ENCODE data around the gene KDM5C. TPM values are rescaled to one million over a fixed set of nuclear protein-coding genes. Genes with fewer than 3 reads are reported as not detected.

KDM5C gene
- total RNA-seq, 1 experiment from 2014 or later: 178 TPM

- H3K36me3 ChIP-seq (ENCODE audit: insufficient read depth, low read length, poor library complexity, severe bottlenecking): no peaks in the 10 kb centered on the region
- H3K9me3 ChIP-seq (ENCODE audit: low read depth, low read length, poor library complexity, severe bottlenecking): no peaks in the 10 kb centered on the region
- no peak for TF ChIP-seq EZH2 (IDR thresholded peaks at IDR 0.05; ENCODE audit: borderline replicate concordance, low read depth, low read length, poor library complexity, severe bottlenecking)
- TF ChIP-seq, protein P1, sequence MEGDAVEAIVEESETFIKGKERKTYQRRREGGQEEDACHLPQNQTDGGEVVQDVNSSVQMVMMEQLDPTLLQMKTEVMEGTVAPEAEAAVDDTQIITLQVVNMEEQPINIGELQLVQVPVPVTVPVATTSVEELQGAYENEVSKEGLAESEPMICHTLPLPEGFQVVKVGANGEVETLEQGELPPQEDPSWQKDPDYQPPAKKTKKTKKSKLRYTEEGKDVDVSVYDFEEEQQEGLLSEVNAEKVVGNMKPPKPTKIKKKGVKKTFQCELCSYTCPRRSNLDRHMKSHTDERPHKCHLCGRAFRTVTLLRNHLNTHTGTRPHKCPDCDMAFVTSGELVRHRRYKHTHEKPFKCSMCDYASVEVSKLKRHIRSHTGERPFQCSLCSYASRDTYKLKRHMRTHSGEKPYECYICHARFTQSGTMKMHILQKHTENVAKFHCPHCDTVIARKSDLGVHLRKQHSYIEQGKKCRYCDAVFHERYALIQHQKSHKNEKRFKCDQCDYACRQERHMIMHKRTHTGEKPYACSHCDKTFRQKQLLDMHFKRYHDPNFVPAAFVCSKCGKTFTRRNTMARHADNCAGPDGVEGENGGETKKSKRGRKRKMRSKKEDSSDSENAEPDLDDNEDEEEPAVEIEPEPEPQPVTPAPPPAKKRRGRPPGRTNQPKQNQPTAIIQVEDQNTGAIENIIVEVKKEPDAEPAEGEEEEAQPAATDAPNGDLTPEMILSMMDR (conservative IDR thresholded peaks at IDR 0.05; ENCODE audit: low read depth, low read length): no peak
- no peak overlapping the region for H3K4me3 ChIP-seq (ENCODE audit: low read depth, low read length, poor library complexity, severe bottlenecking)
- no peaks in the 10 kb centered on the region for H3K27me3 ChIP-seq (replicated peaks; ENCODE audit: insufficient read depth, low read depth, low read length, poor library complexity)
- BruUV-seq (replicated peaks): no TSS peak
- H3K27ac ChIP-seq (ENCODE audit: low read depth, low read length, poor library complexity, severe bottlenecking): no peak overlapping the region
- H3K4me1 ChIP-seq (ENCODE audit: insufficient read depth, low read length, poor library complexity, severe bottlenecking): no peaks in the 10 kb centered on the region
- ChIA-PET CTCF (no interaction called here), POLR2A (ENCODE audit: low non-redundant PET) (interaction anchor here (0.6 kb wide), 1 partner anchor 170 kb away, joined by 6 read pairs; no protein-coding TSS in a partner anchor)
- DNase-seq (ENCODE audit: low spot score): no peak
- intact Hi-C loops (cut with micrococcal nuclease; ENCODE audit: unreplicated experiment): no loop called here
Observed at GRCh38 chrX:53246231-53246630, 21.2 kb upstream of the KDM5C start.

GRCh38 chrX:53244610-53245009 is 19.6 kb upstream of the KDM5C start:
- H3K4me3 ChIP-seq (ENCODE audit: low read depth, low read length, poor library complexity, severe bottlenecking): no peak overlapping the region
- POLR2A ChIA-PET (ENCODE audit: low non-redundant PET): no interaction called here
- no peaks in the 10 kb centered on the region for H3K4me1 ChIP-seq (ENCODE audit: insufficient read depth, low read length, poor library complexity, severe bottlenecking)
- no peaks in the 10 kb centered on the region for H3K27me3 ChIP-seq (replicated peaks; ENCODE audit: insufficient read depth, low read depth, low read length, poor library complexity)
- CTCF ChIA-PET: interaction anchor here (0.6 kb wide), 1 partner anchor 245 kb away, joined by 3 read pairs; no protein-coding TSS in a partner anchor
- no peak for TF ChIP-seq EZH2 (IDR thresholded peaks at IDR 0.05; ENCODE audit: borderline replicate concordance, low read depth, low read length, poor library complexity, severe bottlenecking)
- TF ChIP-seq, protein P1 (conservative IDR thresholded peaks at IDR 0.05; ENCODE audit: low read depth, low read length): peak; percentile 54
- no peaks in the 10 kb centered on the region for H3K9me3 ChIP-seq (ENCODE audit: low read depth, low read length, poor library complexity, severe bottlenecking)
- H3K27ac ChIP-seq (ENCODE audit: low read depth, low read length, poor library complexity, severe bottlenecking): no peak overlapping the region
- intact Hi-C loops (cut with micrococcal nuclease; ENCODE audit: unreplicated experiment): no loop called here
- no peak for DNase-seq (ENCODE audit: low spot score)
- no TSS peak for BruUV-seq (replicated peaks)
- H3K36me3 ChIP-seq (ENCODE audit: insufficient read depth, low read length, poor library complexity, severe bottlenecking): no peaks in the 10 kb centered on the region

DNA sequence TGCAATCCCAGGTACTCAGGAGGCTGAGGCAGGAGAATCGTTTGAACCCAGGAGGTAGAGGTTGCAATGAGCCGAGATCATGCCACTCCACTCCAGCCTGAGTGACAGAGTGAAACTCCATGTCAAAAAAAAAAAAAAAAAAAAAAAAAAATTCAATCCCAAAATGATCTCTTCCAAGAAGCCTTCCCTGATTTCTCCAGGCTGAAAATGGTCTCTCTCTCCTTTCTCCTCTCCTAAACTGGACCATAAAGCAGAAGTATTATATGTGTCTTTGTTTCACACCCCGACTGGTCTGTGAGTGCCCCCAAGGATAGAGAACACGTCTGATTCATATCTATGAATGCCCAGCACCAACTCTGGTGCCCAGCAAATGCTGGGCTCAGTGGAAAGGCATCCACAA is 17.3 kb upstream of the KDM5C start:
- BruUV-seq (replicated peaks): no TSS peak
- no peak overlapping the region for H3K4me3 ChIP-seq (ENCODE audit: low read depth, low read length, poor library complexity, severe bottlenecking)
- no peak for DNase-seq (ENCODE audit: low spot score)
- TF ChIP-seq, protein P1 (conservative IDR thresholded peaks at IDR 0.05; ENCODE audit: low read depth, low read length): no peak
- no peak for TF ChIP-seq EZH2 (IDR thresholded peaks at IDR 0.05; ENCODE audit: borderline replicate concordance, low read depth, low read length, poor library complexity, severe bottlenecking)
- no peak overlapping the region for H3K27ac ChIP-seq (ENCODE audit: low read depth, low read length, poor library complexity, severe bottlenecking)
- H3K36me3 ChIP-seq (ENCODE audit: insufficient read depth, low read length, poor library complexity, severe bottlenecking): no peaks in the 10 kb centered on the region
- ChIA-PET CTCF (no interaction called here), POLR2A (ENCODE audit: low non-redundant PET) (no interaction called here)
- no peaks in the 10 kb centered on the region for H3K27me3 ChIP-seq (replicated peaks; ENCODE audit: insufficient read depth, low read depth, low read length, poor library complexity)
- no peaks in the 10 kb centered on the region for H3K4me1 ChIP-seq (ENCODE audit: insufficient read depth, low read length, poor library complexity, severe bottlenecking)
- intact Hi-C loops (cut with micrococcal nuclease; ENCODE audit: unreplicated experiment): no loop called here
- no peaks in the 10 kb centered on the region for H3K9me3 ChIP-seq (ENCODE audit: low read depth, low read length, poor library complexity, severe bottlenecking)
